ENCODE data around the gene FEN1.

FEN1 gene

GRCh38 chr11:61768376-61769076, 24.2 kb upstream of the FEN1 start:
- no peak for DNase-seq (ENCODE audit: low read depth)
- no peak overlapping the region for H3K4me3 ChIP-seq (ENCODE audit: low read depth, low read length)
- no peak for TF ChIP-seq MYC (IDR thresholded peaks at IDR 0.05; ENCODE audit: low read depth, low read length)
- no peak for TF ChIP-seq POLR2A (IDR thresholded peaks at IDR 0.05; ENCODE audit: extremely low read depth, insufficient read length)
- TF ChIP-seq, protein P1, sequence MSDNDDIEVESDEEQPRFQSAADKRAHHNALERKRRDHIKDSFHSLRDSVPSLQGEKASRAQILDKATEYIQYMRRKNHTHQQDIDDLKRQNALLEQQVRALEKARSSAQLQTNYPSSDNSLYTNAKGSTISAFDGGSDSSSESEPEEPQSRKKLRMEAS (IDR thresholded peaks at IDR 0.05; ENCODE audit: low read depth, low read length), result no peak
- TF ChIP-seq CTCF (IDR thresholded peaks at IDR 0.05; ENCODE audit: low read depth, low read length), result no peak

DNA sequence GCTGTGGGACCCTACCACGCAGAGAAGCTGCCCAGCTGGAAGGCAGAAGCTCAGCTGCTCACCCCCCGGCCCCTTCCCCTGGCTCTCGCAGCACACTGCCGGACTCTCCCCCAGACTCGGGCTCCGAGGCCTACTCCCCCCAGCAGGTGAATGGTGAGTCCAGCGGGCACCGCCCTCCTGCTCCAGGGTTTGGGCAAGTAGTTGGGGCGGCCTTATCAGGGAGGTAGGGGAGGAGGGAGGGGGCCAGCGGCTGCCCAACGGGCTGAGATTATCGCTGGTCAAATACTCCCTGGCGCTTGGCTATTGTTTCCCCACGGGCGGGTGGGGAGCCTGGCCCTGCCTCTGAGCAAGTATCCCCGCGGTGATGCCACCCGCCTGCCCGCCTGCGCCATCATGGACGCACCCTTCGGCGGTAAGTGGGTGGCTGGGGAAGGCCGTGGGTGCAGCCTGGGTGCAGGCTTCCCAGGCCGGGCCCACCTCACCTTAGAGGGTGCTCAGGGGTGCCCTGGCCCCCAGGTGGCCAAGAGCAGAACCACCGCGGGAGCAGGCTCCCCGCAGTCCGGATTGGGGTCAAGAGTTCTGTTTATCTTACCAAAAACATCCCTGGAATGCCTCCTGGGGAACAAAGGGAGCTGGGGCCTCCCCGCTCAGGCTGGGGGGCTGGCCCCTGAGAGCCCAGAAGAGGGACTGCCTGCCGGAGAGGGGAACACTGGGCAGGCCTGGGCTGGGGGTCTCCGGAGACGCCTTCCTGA, 23.4 kb upstream of the FEN1 start:
- DNase-seq (ENCODE audit: low read depth), result no peak
- H3K4me3 ChIP-seq (ENCODE audit: low read depth, low read length), result no peak overlapping the region
- TF ChIP-seq, protein P1 (IDR thresholded peaks at IDR 0.05; ENCODE audit: low read depth, low read length), result no peak
- no peak for TF ChIP-seq MYC (IDR thresholded peaks at IDR 0.05; ENCODE audit: low read depth, low read length)
- no peak for TF ChIP-seq POLR2A (IDR thresholded peaks at IDR 0.05; ENCODE audit: extremely low read depth, insufficient read length)
- TF ChIP-seq CTCF (IDR thresholded peaks at IDR 0.05; ENCODE audit: low read depth, low read length), result peak; percentile 7

GRCh38 chr11:61769946-61770683, 22.6 kb upstream of the FEN1 start:
- DNase-seq (ENCODE audit: low read depth), result no peak
- H3K4me3 ChIP-seq (ENCODE audit: low read depth, low read length), result no peak overlapping the region
- no peak for TF ChIP-seq POLR2A (IDR thresholded peaks at IDR 0.05; ENCODE audit: extremely low read depth, insufficient read length)
- no peak for TF ChIP-seq MYC (IDR thresholded peaks at IDR 0.05; ENCODE audit: low read depth, low read length)
- TF ChIP-seq CTCF (IDR thresholded peaks at IDR 0.05; ENCODE audit: low read depth, low read length), result no peak
- TF ChIP-seq, protein P1 (IDR thresholded peaks at IDR 0.05; ENCODE audit: low read depth, low read length), result no peak

DNA sequence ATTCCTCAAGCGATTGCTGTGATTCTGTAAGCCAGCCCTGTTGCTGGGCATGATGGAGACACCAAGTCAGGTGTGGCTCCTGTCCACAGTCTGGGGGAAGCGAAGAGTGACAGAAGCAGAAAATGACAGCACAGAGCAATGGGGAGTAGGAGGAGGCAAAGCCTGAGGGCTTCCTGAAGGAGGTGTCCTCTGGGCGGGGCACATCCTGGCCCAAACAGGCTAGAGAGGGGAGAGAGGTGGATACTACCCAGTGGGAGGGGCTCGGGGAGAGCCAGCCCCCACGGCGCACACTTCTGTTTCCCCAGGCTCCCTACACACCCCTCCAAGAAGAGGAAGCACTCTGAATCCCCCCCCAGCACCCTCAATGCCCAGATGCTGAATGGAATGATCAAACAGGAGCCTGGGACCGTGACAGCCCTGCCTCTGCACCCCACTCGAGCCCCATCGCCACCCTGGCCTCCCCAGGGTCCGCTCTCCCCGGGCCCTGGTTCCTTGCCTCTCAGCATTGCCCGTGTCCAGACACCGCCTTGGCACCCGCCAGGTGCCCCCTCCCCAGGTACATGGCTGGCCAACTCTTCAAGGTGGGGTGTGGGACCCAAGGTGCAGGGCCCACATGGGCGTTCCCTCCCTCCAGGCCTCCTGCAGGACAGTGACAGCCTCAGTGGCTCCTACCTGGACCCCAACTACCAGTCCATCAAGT, 21.4 kb upstream of the FEN1 start:
- H3K4me3 ChIP-seq (ENCODE audit: low read depth, low read length), result no peak overlapping the region
- TF ChIP-seq MYC (IDR thresholded peaks at IDR 0.05; ENCODE audit: low read depth, low read length) (no peak), POLR2A (IDR thresholded peaks at IDR 0.05; ENCODE audit: extremely low read depth, insufficient read length) (no peak), CTCF (IDR thresholded peaks at IDR 0.05; ENCODE audit: low read depth, low read length) (no peak)
- TF ChIP-seq, protein P1 (IDR thresholded peaks at IDR 0.05; ENCODE audit: low read depth, low read length), result no peak
- DNase-seq (ENCODE audit: low read depth), result peak; percentile 32

GRCh38 chr11:61771985-61772455, 20.7 kb upstream of the FEN1 start:
- DNase-seq (ENCODE audit: low read depth), result no peak
- H3K4me3 ChIP-seq (ENCODE audit: low read depth, low read length), result no peak overlapping the region
- TF ChIP-seq CTCF (IDR thresholded peaks at IDR 0.05; ENCODE audit: low read depth, low read length) (no peak), MYC (IDR thresholded peaks at IDR 0.05; ENCODE audit: low read depth, low read length) (no peak), POLR2A (IDR thresholded peaks at IDR 0.05; ENCODE audit: extremely low read depth, insufficient read length) (no peak)
- TF ChIP-seq, protein P1 (IDR thresholded peaks at IDR 0.05; ENCODE audit: low read depth, low read length), result no peak

Data from NB4 (cell line).